GM19467 (cell line): ENCODE results near the gene SDR42E2.
"Not testable (repeated sequence)": the region's sequence is repeated elsewhere in the genome, so short reads cannot be mapped to it uniquely, and the experiment has no call there.

Experiments used
- ATAC-seq: cut with Tn5 transposase; IDR thresholded peaks from one replicate; pipeline ENCODE4 v1.9.1; 2021; ENCODE audit warnings: mild to moderate bottlenecking, moderate library complexity; ENCODE audit not compliant: unreplicated experiment

Gene SDR42E2

GRCh38 chr16:22190776-22191531 is 28.6 kb downstream of the SDR42E2 start:
- peak; percentile 34 for ATAC-seq

GRCh38 chr16:22191532-22192260 is 29.4 kb downstream of the SDR42E2 start:
- no peak for ATAC-seq

GRCh38 chr16:22192261-22193062 is 30.2 kb downstream of the SDR42E2 start:
- ATAC-seq: no peak

- ATAC-seq: no peak
Observed at GRCh38 chr16:22193063-22193411, 30.7 kb downstream of the SDR42E2 start.

- no peak for ATAC-seq
Observed at GRCh38 chr16:22194707-22195444, 32.6 kb downstream of the SDR42E2 start.

GRCh38 chr16:22195445-22195694 is 33.1 kb downstream of the SDR42E2 start:
- no peak for ATAC-seq

- ATAC-seq: peak; percentile 27
Observed at GRCh38 chr16:22195695-22196558, 33.6 kb downstream of the SDR42E2 start.

- not testable (repeated sequence) for ATAC-seq
Observed at GRCh38 chr16:22196559-22197168, 34.4 kb downstream of the SDR42E2 start.

- no peak for ATAC-seq
Observed at GRCh38 chr16:22198547-22199293, 36.4 kb downstream of the SDR42E2 start.

GRCh38 chr16:22202261-22202637 is 39.9 kb downstream of the SDR42E2 start:
- no peak for ATAC-seq

GRCh38 chr16:22203091-22203490 is 40.8 kb downstream of the SDR42E2 start:
- ATAC-seq: no peak

GRCh38 chr16:22204091-22204655 is 41.9 kb downstream of the SDR42E2 start:
- ATAC-seq: no peak

GRCh38 chr16:22205577-22206012 is 43.3 kb downstream of the SDR42E2 start:
- no peak for ATAC-seq

- peak; percentile 85 for ATAC-seq
Observed at GRCh38 chr16:22206013-22206841, 43.9 kb downstream of the SDR42E2 start, which contains the start of gene EEF2K. TSS of gene EEF2K (plus strand) at chr16:22206278. CDS start at chr16:22225730, 19,452 bp downstream.

GRCh38 chr16:22206842-22207714 is 44.8 kb downstream of the SDR42E2 start:
- no peak for ATAC-seq

- ATAC-seq: no peak
Observed at GRCh38 chr16:22207715-22208360, 45.5 kb downstream of the SDR42E2 start.
